Raji (cell line): Measurements from ENCODE around the gene HDHD5.

Source experiments
- POLR2A ChIP-seq: IDR thresholded peaks from 2 replicates; pipeline ENCODE4 v1.6.1; 2011; ENCODE audit warnings: low read depth, low read length, control low read depth; ENCODE audit not compliant: insufficient read depth

Gene HDHD5

DNA sequence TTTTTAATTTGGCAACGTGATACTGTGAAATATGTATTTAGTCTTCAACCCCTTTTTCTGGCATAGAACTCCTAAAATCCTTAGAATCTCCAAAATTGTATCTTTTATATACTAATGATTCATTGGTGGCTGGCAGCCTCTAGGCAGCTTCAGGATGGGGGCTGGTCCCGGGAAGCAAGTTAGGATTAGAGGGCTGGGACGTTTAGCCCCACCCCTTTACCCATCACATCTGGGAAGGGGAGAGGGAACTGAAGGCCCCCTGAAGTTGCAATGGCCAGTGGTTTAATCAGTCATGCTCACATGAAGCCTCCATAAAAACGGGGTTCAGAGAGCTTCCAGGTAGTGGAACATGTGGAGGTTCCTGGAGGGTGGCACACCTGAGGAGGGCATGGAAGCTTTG, 67.2 kb downstream of the HDHD5 start:
- TF ChIP-seq POLR2A = no peak

DNA sequence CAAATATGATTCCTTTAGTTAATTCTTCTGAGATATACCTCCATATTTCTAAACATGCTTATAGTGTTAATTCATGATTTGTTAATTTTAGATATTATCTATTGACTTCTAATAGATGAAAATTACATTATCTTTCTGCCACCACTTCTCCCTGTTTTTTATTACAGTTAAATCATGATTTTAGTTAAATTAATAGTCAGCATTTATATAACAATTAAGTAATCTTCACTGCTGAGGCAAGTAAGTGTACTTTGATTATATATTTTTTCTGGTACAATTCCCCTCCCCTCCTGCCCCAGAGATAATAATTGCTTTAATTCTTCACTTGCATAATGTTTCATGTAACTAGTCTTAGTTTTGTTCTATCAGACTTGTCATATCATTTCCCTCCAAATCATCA, 68.5 kb downstream of the HDHD5 start:
- TF ChIP-seq POLR2A = no peak
